K562 (cell line): Measurements from ENCODE around the gene DNAH5. TPM values are rescaled to one million over a fixed set of nuclear protein-coding genes. Genes with fewer than 3 reads are reported as not detected.

Experiments used
- ATAC-seq: fragments of 200-7000 bp; cut with Tn5 transposase; 3 replicates; pipeline ENCODE4 v1.9.1; 2020; ENCODE audit warnings: moderate library complexity
- BruUV-seq: library from RNA; stranded (reverse); fragments of 400-500 nt; replicated peaks from 2 replicates; lab custom pipeline; 2021; lab: Mats Ljungman, UMichigan
- CTCF ChIA-PET: fragments of 300-600 bp; formaldehyde crosslinking; extraction: SDS; loops from one replicate; lab custom pipeline; 2021; ENCODE audit warnings: low intra/inter-chr PET ratio; lab: Yijun Ruan, JAX
- POLR2A ChIA-PET: fragments of 300-600, 350-650 bp; sonication (Branson Sonifier 250); formaldehyde crosslinking; extraction: SDS; loops from one replicate; lab custom pipeline; 2021; ENCODE audit warnings: antibody characterized with exemption, inconsistent platforms; lab: Yijun Ruan, JAX
- DNase-seq, 4 experiments: peaks; one replicate each; pipeline versions ENCODE4 v3.0.0 to v3.0.0-alpha.2; 2011 to 2018; ENCODE audit warnings: low spot score in 3 of 4, mixed read lengths in 3 of 4; ENCODE audit errors: extremely low read depth in 1 of 4
- FAIRE-seq: peaks from 2 replicates; lab custom pipeline; 2011; peaks lifted over from hg19 to GRCh38; lab: Jason Lieb, UNC
- H2AFZ ChIP-seq: 2 replicates; pipeline ENCODE4 v1.6.0; 2011; ENCODE audit warnings: low read depth, low read length, control low read depth, inconsistent platforms
- H3K27ac ChIP-seq: fragments of 200-600 bp; 3 replicates; pipeline ENCODE4 v1.8.0; 2011; ENCODE audit warnings: low read depth, mild to moderate bottlenecking, control low read depth, inconsistent platforms, low read length, moderate library complexity, mixed read lengths; ENCODE audit errors: extremely low read depth
- H3K27me3 ChIP-seq, 2 experiments: fragments of 300-600 bp in 1 of 2; 2 replicates in 1 of 2; 3 replicates in 1 of 2; pipeline versions ENCODE4 v1.6.0 to v1.8.0; 2011; ENCODE audit warnings: inconsistent platforms in 2 of 2, low read length in 2 of 2, mild to moderate bottlenecking in 1 of 2, mixed read lengths in 1 of 2, moderate library complexity in 1 of 2; ENCODE audit not compliant: control insufficient read depth in 2 of 2, insufficient read depth in 2 of 2
- H3K36me3 ChIP-seq: fragments of 300-600 bp; 3 replicates; pipeline ENCODE4 v1.8.0; 2011; ENCODE audit warnings: mild to moderate bottlenecking, low read length, inconsistent platforms; ENCODE audit not compliant: control insufficient read depth, insufficient read depth
- H3K4me1 ChIP-seq, 2 experiments: fragments of 200-600 bp in 1 of 2; replicated peaks in 1 of 2; 2 replicates in 1 of 2; 3 replicates in 1 of 2; pipeline versions ENCODE4 v1.5.1 to v1.8.0; 2011; ENCODE audit warnings: inconsistent platforms in 2 of 2, low read length in 2 of 2, mild to moderate bottlenecking in 1 of 2, mixed read lengths in 1 of 2, moderate library complexity in 1 of 2; ENCODE audit not compliant: control insufficient read depth in 2 of 2, insufficient read depth in 2 of 2
- H3K4me2 ChIP-seq: 2 replicates; pipeline ENCODE4 v1.6.1; 2011; ENCODE audit warnings: low read length, control low read depth, inconsistent platforms, mixed read lengths; ENCODE audit not compliant: insufficient read depth
- H3K4me3 ChIP-seq: fragments of 200-600 bp; sonication (generic), shearing (Covaris generic); 2 replicates; pipeline ENCODE4 v1.5.1; 2016; ENCODE audit warnings: control low read depth, inconsistent platforms
- H3K79me2 ChIP-seq: fragments of 200-600 bp; 3 replicates; pipeline ENCODE4 v1.8.0; 2011; ENCODE audit warnings: low read length, inconsistent platforms; ENCODE audit not compliant: control insufficient read depth, insufficient read depth
- H3K9ac ChIP-seq, 2 experiments: 2 replicates each; pipeline versions ENCODE4 v1.6.0 to v1.6.1; 2011; ENCODE audit warnings: low read depth in 2 of 2, low read length in 2 of 2, control low read depth in 1 of 2, inconsistent platforms in 1 of 2, mild to moderate bottlenecking in 1 of 2, mixed read lengths in 1 of 2; ENCODE audit not compliant: insufficient read depth in 1 of 2
- H3K9me1 ChIP-seq: one replicate; pipeline ENCODE4 v1.6.0; 2011; ENCODE audit warnings: inconsistent platforms, mild to moderate bottlenecking, low read length, moderate library complexity; ENCODE audit not compliant: control insufficient read depth, insufficient read depth
- H3K9me3 ChIP-seq: replicated peaks from 2 replicates; pipeline ENCODE4 v1.5.1; 2011; ENCODE audit warnings: low read depth, low read length, inconsistent platforms; ENCODE audit not compliant: control insufficient read depth, insufficient read depth
- H4K20me1 ChIP-seq: replicated peaks from 2 replicates; pipeline ENCODE4 v1.6.1; 2011; ENCODE audit warnings: low read length, inconsistent platforms, mixed read lengths; ENCODE audit not compliant: control insufficient read depth, insufficient read depth
- ARNT ChIP-seq, 2 experiments: fragments of 450-650 bp; IDR thresholded peaks; 2 replicates each; pipeline ENCODE4 v1.6.1; 2016; ENCODE audit warnings: mild to moderate bottlenecking in 1 of 2
- ASH1L ChIP-seq: fragments of 450-650 bp; IDR thresholded peaks from 2 replicates; pipeline ENCODE4 v1.6.1; 2018; ENCODE audit warnings: borderline replicate concordance, mild to moderate bottlenecking, low read depth; ENCODE audit not compliant: partially characterized antibody
- DEAF1 ChIP-seq: fragments of 450-650 bp; formaldehyde crosslinking; IDR thresholded peaks from 2 replicates; pipeline ENCODE4 v1.4.0; 2020; ENCODE audit warnings: mild to moderate bottlenecking, moderate library complexity
- ELF4 ChIP-seq: fragments of 450-650 bp; formaldehyde crosslinking; IDR thresholded peaks from 2 replicates; pipeline ENCODE4 v1.4.0; 2022; ENCODE audit warnings: missing genetic modification characterization
- GABPB1 ChIP-seq: sonication (generic); formaldehyde crosslinking; IDR thresholded peaks from 2 replicates; pipeline ENCODE4 v1.8.0; 2022; ENCODE audit warnings: mild to moderate bottlenecking, missing genetic modification reagents
- HMGXB4 ChIP-seq: sonication (generic); formaldehyde crosslinking; IDR thresholded peaks from 2 replicates; pipeline ENCODE4 v1.8.1; 2023; ENCODE audit warnings: mild to moderate bottlenecking, missing genetic modification reagents
- KLF10 ChIP-seq: fragments of 250-450 bp; sonication (Bioruptor Pico); IDR thresholded peaks from 2 replicates; pipeline ENCODE4 v1.6.1; 2021; ENCODE audit warnings: matching md5 sums
- KLF6 ChIP-seq: fragments of 250-450 bp; sonication (Bioruptor Pico); IDR thresholded peaks from 2 replicates; pipeline ENCODE4 v1.4.0; 2020; ENCODE audit warnings: mild to moderate bottlenecking, moderate library complexity, borderline replicate concordance
- SRF ChIP-seq, 2 experiments: fragments of 250-450, 450-650 bp in 1 of 2; sonication (Bioruptor Pico) in 1 of 2; sonication (generic) in 1 of 2; formaldehyde crosslinking; IDR thresholded peaks; 2 replicates each; pipeline versions ENCODE4 v1.5.0 to v1.5.1; 2020 to 2022; ENCODE audit warnings: mild to moderate bottlenecking in 1 of 2, missing genetic modification reagents in 1 of 2
- TEAD4 ChIP-seq, 2 experiments: sonication (generic) in 1 of 2; formaldehyde crosslinking in 1 of 2; IDR thresholded peaks; 2 replicates each; pipeline versions ENCODE4 v1.6.1 to v1.8.0; 2012 to 2022; ENCODE audit warnings: borderline replicate concordance in 1 of 2, inconsistent platforms in 1 of 2, low read length in 1 of 2, mild to moderate bottlenecking in 1 of 2, missing genetic modification reagents in 1 of 2
- ZKSCAN8 ChIP-seq: fragments of 200-800 bp; sonication (Bioruptor generic); IDR thresholded peaks from 2 replicates; pipeline ENCODE4 v1.6.1; 2016; ENCODE audit warnings: missing genetic modification characterization, missing compliant biosample characterization
- ZNF324 ChIP-seq: fragments of 250-450 bp; sonication (Bioruptor Pico); IDR thresholded peaks from 2 replicates; pipeline ENCODE4 v1.4.0; 2020; ENCODE audit warnings: mild to moderate bottlenecking
- ZNF449 ChIP-seq: fragments of 250-450 bp; sonication (Bioruptor Pico); IDR thresholded peaks from 2 replicates; pipeline ENCODE4 v1.8.0; 2022; ENCODE audit warnings: moderate library complexity, mild to moderate bottlenecking, inconsistent platforms
- ZNF583 ChIP-seq: fragments of 250-450 bp; sonication (Bioruptor Pico); IDR thresholded peaks from 2 replicates; pipeline ENCODE4 v1.4.0; 2020
- ZNF586 ChIP-seq: fragments of 450-650 bp; formaldehyde crosslinking; conservative IDR thresholded peaks from 2 replicates; pipeline ENCODE4 v1.4.0; 2020; ENCODE audit warnings: mild to moderate bottlenecking, moderate library complexity
- ZNF79 ChIP-seq: fragments of 250-450 bp; sonication (Bioruptor Pico); IDR thresholded peaks from 2 replicates; pipeline ENCODE4 v1.4.0; 2020; ENCODE audit warnings: low read depth, mild to moderate bottlenecking, moderate library complexity
- WGBS: fragments of 100-300 bp; shearing (Covaris generic); methylation state at CpG from one replicate; pipeline ENCODE4 v1.1.6; 2016; ENCODE audit warnings: low coverage, mixed read lengths; ENCODE audit not compliant: insufficient coverage; ENCODE audit errors: missing lambda C conversion rate; 5-methylcytosine and 5-hydroxymethylcytosine counted together
- in situ Hi-C: fragments of 300-500 bp; cut with MboI; formaldehyde crosslinking; loops from 4 replicates; pipeline ENCODE4 v1.15.0; 2018; ENCODE audit warnings: inconsistent platforms, mixed read lengths
- intact Hi-C: fragments of 100-400 bp; cut with micrococcal nuclease; formaldehyde crosslinking; loops from 2 replicates; pipeline ENCODE4 v1.14.2; 2022
- polyA plus RNA-seq, 8 experiments: library from polyadenylated mRNA; depleted of rRNA in 4 of 8; stranded (reverse) in 5 of 8; unstranded in 3 of 8; fragments of >200 nt; fragmentation: Nextera tagmentation in 2 of 8; fragmentation: Illumina TruSeq in 1 of 8; extraction: Ambion mirVana in 2 of 8; extraction: Trizol in 1 of 8; gene quantifications; 2 replicates each; pipeline versions ENCODE4 v1.2.1 to v1.2.3, GENCODE V29; 2011 to 2014; ENCODE audit warnings: inconsistent platforms in 1 of 8, missing spikeins in 1 of 8
- total RNA-seq, 7 experiments: library from RNA; depleted of rRNA in 6 of 7; stranded (reverse); fragments of >200 nt in 6 of 7; fragmentation: Illumina TruSeq in 2 of 7; extraction: Trizol in 2 of 7; gene quantifications; 2 replicates each; pipeline versions ENCODE4 v1.2.1 to v1.2.3, GENCODE V29; 2011 to 2021; ENCODE audit warnings: low replicate concordance in 1 of 7

DNAH5 gene
- total and polyA plus RNA-seq, 9 of the 15 experiments (the other 6 are each of a cell fraction or from before 2014, with no cell fraction given): 0.03 TPM; not detected in 8

- FAIRE-seq: no peak
- Histone ChIP-seq H3K4me2 (no peak overlapping the region), H3K4me1 (no peaks in the 10 kb centered on the region), H4K20me1 (no peaks in the 10 kb centered on the region), H3K9me3 (no peaks in the 10 kb centered on the region), H3K79me2 (no peaks in the 10 kb centered on the region), H2AFZ (no peak overlapping the region), H3K27ac (no peak overlapping the region), H3K36me3 (no peaks in the 10 kb centered on the region), H3K9me1 (no peaks in the 10 kb centered on the region), H3K4me3 (no peak overlapping the region), H3K9ac (no peak overlapping the region), H3K27me3 (no peaks in the 10 kb centered on the region)
- intact Hi-C loops (no loop called here), in situ Hi-C loops (no loop called here)
- WGBS: under 1% methylated on average over 6 of the region's 6 CpGs
- no peak for DNase-seq
- CTCF ChIA-PET: no interaction called here
- POLR2A ChIA-PET: interaction anchor here (0.6 to 1.3 kb wide), 2 partner anchors 46 to 235 kb away, joined by 3 to 4 read pairs; no protein-coding TSS in a partner anchor
- no TSS peak for BruUV-seq
- no peak for ATAC-seq
- no peak for TF ChIP-seq TEAD4 (IDR thresholded peaks at IDR 0.05; ENCODE audit: low read length)
- no peak for TF ChIP-seq TEAD4 (CRISPR knock-in tag; IDR thresholded peaks at IDR 0.05; ENCODE audit: borderline replicate concordance)
- no peak for TF ChIP-seq GABPB1 (CRISPR knock-in tag)
- TF ChIP-seq SRF (CRISPR knock-in tag; IDR thresholded peaks at IDR 0.05): no peak
- no peak for TF ChIP-seq ZNF449 (CRISPR knock-in tag)
- TF ChIP-seq ASH1L: no peak
- TF ChIP-seq ZNF586: no peak
- no peak for TF ChIP-seq ZKSCAN8
- TF ChIP-seq KLF10 (CRISPR knock-in tag): no peak
- no peak for TF ChIP-seq ARNT (IDR thresholded peaks at IDR 0.05)
- no peak for TF ChIP-seq KLF6
- TF ChIP-seq DEAF1 (CRISPR knock-in tag): no peak
- no peak for TF ChIP-seq ZNF324
- TF ChIP-seq ZNF79 (CRISPR knock-in tag): no peak
- no peak for TF ChIP-seq ZNF583
- TF ChIP-seq HMGXB4 (CRISPR knock-in tag): no peak
- no peak for TF ChIP-seq ELF4
Measured at GRCh38 chr5:13731121-13731628, 213.3 kb downstream of the DNAH5 start.
